Gastroesophageal sphincter (tissue), 3 donors: ENCODE data around the gene FOSL1.

Source experiments
- EP300 ChIP-seq: sonication (generic); formaldehyde crosslinking; IDR thresholded peaks from one replicate; pipeline ENCODE4 v1.6.1; 2017; ENCODE audit warnings: antibody characterized with exemption, mild to moderate bottlenecking
- POLR2AphosphoS5 ChIP-seq: sonication (generic); formaldehyde crosslinking; IDR thresholded peaks from one replicate; pipeline ENCODE4 v1.6.1; 2017; ENCODE audit warnings: antibody characterized with exemption
- TF ChIP-seq, protein P1 (sequence below), 4 experiments: fragments of 200-600 bp in 2 of 4; fragments of 450-650 bp in 2 of 4; sonication (generic) in 1 of 4; IDR thresholded peaks; one replicate each; pipeline ENCODE4 v1.5.1; 2017 to 2019; ENCODE audit warnings: antibody characterized with exemption in 4 of 4, mild to moderate bottlenecking in 2 of 4, moderate library complexity in 2 of 4

DNA sequence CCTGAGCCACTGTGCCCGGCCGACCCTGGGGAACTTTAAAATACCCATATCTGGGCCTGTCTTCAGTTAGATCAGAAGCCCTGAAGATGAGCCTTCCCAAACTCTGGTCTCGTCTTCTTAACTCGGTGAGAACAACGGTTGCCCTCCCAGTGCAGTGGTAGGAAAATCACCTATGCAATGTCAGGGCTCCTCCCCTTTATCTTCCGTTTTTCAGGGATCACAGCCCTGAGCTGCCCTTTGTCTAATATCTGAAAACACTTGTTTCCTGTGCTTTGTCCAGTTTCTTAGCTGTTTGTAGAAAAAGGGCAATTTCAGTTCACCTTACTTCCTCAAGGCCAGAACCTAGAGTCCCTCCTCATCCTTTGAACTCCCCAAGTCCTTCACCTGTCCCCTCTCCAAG, 28.5 kb upstream of the FOSL1 start:
- TF ChIP-seq, protein P1, sequence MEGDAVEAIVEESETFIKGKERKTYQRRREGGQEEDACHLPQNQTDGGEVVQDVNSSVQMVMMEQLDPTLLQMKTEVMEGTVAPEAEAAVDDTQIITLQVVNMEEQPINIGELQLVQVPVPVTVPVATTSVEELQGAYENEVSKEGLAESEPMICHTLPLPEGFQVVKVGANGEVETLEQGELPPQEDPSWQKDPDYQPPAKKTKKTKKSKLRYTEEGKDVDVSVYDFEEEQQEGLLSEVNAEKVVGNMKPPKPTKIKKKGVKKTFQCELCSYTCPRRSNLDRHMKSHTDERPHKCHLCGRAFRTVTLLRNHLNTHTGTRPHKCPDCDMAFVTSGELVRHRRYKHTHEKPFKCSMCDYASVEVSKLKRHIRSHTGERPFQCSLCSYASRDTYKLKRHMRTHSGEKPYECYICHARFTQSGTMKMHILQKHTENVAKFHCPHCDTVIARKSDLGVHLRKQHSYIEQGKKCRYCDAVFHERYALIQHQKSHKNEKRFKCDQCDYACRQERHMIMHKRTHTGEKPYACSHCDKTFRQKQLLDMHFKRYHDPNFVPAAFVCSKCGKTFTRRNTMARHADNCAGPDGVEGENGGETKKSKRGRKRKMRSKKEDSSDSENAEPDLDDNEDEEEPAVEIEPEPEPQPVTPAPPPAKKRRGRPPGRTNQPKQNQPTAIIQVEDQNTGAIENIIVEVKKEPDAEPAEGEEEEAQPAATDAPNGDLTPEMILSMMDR (IDR thresholded peaks at IDR 0.05) = no peak
- TF ChIP-seq POLR2AphosphoS5 (no peak), EP300 (no peak)
